Body of pancreas (tissue), 4 donors: ENCODE data around the gene CLDN14. TPM values are rescaled to one million over a fixed set of nuclear protein-coding genes. Genes with fewer than 3 reads are reported as not detected.

ENCODE experiments used
- ATAC-seq: fragments of 150-250 bp; one replicate; pipeline ENCODE4 v1.9.1; 2016
- DNase-seq, 4 donors: peaks; one replicate each; pipeline ENCODE4 v3.0.0-alpha.2; 2019
- H3K27ac ChIP-seq, 4 donors: fragments of 200-600 bp; sonication (generic); 1 replicate in 3 of 4; 2 replicates in 1 of 4; pipeline versions ENCODE4 v1.5.1 to v1.6.1; 2016 to 2019; ENCODE audit warnings: mild to moderate bottlenecking in 1 of 4, mixed read lengths in 1 of 4, moderate library complexity in 1 of 4
- H3K27me3 ChIP-seq, 2 donors: fragments of 200-600 bp; sonication (generic); one replicate each; pipeline ENCODE4 v1.6.0; 2016; ENCODE audit warnings: mild to moderate bottlenecking in 1 of 2
- H3K36me3 ChIP-seq, 2 donors: fragments of 200-600 bp; sonication (generic); replicated peaks in 1 of 2; 2 replicates each; pipeline ENCODE4 v1.5.1; 2016; ENCODE audit warnings: low read depth in 2 of 2; ENCODE audit not compliant: insufficient read depth in 1 of 2
- H3K4me1 ChIP-seq: fragments of 200-600 bp; sonication (generic); one replicate; pipeline ENCODE4 v1.6.0; 2016
- H3K4me3 ChIP-seq, 2 donors: fragments of 200-600 bp; sonication (generic); 1 replicate in 1 of 2; 2 replicates in 1 of 2; pipeline ENCODE4 v1.5.1; 2016 to 2019
- H3K9me3 ChIP-seq, 3 donors: fragments of 200-600 bp; sonication (generic); 1 replicate in 2 of 3; 2 replicates in 1 of 3; pipeline ENCODE4 v1.5.1; 2016
- POLR2A ChIP-seq, 3 donors: fragments of 450-650 bp; IDR thresholded peaks; one replicate each; pipeline ENCODE4 v1.6.1; 2016; ENCODE audit warnings: antibody characterized with exemption in 3 of 3, mild to moderate bottlenecking in 2 of 3
- WGBS, 2 donors: methylation state at CpG; one replicate each; pipeline ENCODE4 v1.1.5; 2017; 5-methylcytosine and 5-hydroxymethylcytosine counted together
- intact Hi-C: fragments of 100-400 bp; cut with DNase I; formaldehyde crosslinking; loops from one replicate; pipeline ENCODE4 v1.15.1; 2023
- total RNA-seq, 2 donors: library from RNA; depleted of rRNA; stranded (reverse); fragments of >200 nt; gene quantifications; one replicate each; pipeline ENCODE4 v1.1.0, GENCODE V29; 2016
- TF ChIP-seq, protein P1 (sequence below), 7 experiments: fragments of 450-650 bp in 4 of 7; fragments of 200-600 bp in 3 of 7; sonication (generic) in 3 of 7; IDR thresholded peaks; one replicate each; pipeline ENCODE4 v1.5.1; 2016 to 2019; ENCODE audit warnings: antibody characterized with exemption in 7 of 7

The CLDN14 gene
- total RNA-seq, 2 donors from 2014 or later = 0.26 TPM; not detected in 1

DNA sequence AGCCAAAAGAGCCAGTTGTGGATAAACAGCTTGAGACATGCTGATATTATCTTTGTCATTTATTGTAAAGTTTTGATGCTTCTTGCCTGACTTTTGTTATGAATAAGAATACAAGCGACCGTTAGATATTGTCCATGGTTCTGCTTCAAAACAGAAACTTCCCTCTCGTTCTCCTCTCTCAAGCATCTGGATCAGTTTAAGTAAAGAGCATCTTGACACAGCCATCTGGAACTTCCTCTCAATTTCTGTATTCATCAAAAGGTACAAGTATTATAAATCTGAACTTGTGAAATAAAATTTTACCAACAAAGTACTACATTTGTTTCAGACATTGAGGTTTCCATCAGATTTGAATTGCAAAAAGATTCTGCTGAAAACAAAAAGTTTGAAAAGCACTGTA is 36.4 kb upstream of the CLDN14 start:
- ATAC-seq = no peak
- Histone ChIP-seq H3K27me3 (no peaks in the 10 kb centered on the region), H3K36me3 (no peaks in the 10 kb centered on the region), H3K9me3 (no peaks in the 10 kb centered on the region), H3K4me1 (no peaks in the 10 kb centered on the region), H3K4me3 (no peak overlapping the region), H3K27ac (no peak overlapping the region)
- DNase-seq = no peak
- 71 to 74% methylated on average over 3 of the region's 3 CpGs for whole genome bisulfite sequencing, 2 donors
- TF ChIP-seq, protein P1, sequence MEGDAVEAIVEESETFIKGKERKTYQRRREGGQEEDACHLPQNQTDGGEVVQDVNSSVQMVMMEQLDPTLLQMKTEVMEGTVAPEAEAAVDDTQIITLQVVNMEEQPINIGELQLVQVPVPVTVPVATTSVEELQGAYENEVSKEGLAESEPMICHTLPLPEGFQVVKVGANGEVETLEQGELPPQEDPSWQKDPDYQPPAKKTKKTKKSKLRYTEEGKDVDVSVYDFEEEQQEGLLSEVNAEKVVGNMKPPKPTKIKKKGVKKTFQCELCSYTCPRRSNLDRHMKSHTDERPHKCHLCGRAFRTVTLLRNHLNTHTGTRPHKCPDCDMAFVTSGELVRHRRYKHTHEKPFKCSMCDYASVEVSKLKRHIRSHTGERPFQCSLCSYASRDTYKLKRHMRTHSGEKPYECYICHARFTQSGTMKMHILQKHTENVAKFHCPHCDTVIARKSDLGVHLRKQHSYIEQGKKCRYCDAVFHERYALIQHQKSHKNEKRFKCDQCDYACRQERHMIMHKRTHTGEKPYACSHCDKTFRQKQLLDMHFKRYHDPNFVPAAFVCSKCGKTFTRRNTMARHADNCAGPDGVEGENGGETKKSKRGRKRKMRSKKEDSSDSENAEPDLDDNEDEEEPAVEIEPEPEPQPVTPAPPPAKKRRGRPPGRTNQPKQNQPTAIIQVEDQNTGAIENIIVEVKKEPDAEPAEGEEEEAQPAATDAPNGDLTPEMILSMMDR (IDR thresholded peaks at IDR 0.05) = no peak
- no peak for TF ChIP-seq POLR2A (IDR thresholded peaks at IDR 0.05)
- intact Hi-C loops = no loop called here

DNA sequence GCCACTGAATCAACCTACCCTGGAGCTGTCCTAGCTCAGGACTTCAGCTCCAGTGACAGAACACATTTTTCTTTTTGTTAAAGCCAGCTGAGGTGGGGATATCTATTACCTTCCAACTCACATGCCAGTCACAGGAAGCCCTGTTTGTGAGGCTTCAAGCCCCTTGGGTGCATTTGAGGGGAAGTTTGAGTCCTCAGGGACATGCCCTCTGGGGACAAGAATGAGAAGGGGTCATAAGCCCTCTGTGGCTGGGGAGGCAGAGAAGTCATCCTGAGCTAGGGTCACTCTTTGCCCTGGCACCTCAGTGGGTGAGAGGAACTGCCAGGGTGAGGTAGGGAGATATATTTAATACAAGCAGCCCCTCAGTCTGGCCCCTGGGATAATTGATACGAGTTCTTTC is 33.5 kb upstream of the CLDN14 start:
- ATAC-seq (no peak), DNase-seq (no peak)
- peaks cover 16% of the 10 kb centered on the region for H3K4me1 ChIP-seq
- no peak overlapping the region for H3K27ac ChIP-seq
- TF ChIP-seq, protein P1 (IDR thresholded peaks at IDR 0.05) = no peak
- TF ChIP-seq POLR2A (IDR thresholded peaks at IDR 0.05) = no peak
- intact Hi-C loops = no loop called here
- no peaks in the 10 kb centered on the region for H3K36me3 ChIP-seq
- no peak overlapping the region for H3K4me3 ChIP-seq
- no peaks in the 10 kb centered on the region for H3K27me3 ChIP-seq
- H3K9me3 ChIP-seq = no peaks in the 10 kb centered on the region
- 55 to 100% methylated on average over 1 of the region's 1 CpG for WGBS, 2 donors

DNA sequence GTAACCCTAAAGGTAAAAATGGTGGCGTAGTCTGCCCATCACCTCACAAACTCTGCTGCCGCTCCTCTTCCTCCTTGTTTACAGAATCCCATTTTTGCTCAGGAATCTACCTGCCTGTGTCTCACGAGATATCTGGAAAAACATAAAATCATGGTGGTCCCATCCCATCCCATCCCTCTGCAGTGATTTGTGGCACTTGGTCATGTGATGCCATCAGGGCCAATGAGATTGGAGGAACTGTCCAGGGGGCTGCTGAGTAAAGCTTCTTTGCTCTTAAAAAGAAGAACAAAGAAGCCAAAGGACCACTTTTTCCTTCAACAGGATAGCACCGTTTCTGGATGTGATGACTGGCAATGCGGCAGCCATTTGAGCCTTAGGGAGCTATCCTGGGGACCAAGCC is 33.0 kb upstream of the CLDN14 start:
- H3K4me3 ChIP-seq = no peak overlapping the region
- H3K4me1 ChIP-seq = peaks cover 16% of the 10 kb centered on the region
- no peak for DNase-seq
- WGBS, 2 donors = 67 to 75% methylated on average over 5 of the region's 5 CpGs
- H3K36me3 ChIP-seq = no peaks in the 10 kb centered on the region
- no peaks in the 10 kb centered on the region for H3K9me3 ChIP-seq
- TF ChIP-seq, protein P1 (IDR thresholded peaks at IDR 0.05) = no peak
- no peak for TF ChIP-seq POLR2A (IDR thresholded peaks at IDR 0.05)
- intact Hi-C loops = no loop called here
- H3K27me3 ChIP-seq = no peaks in the 10 kb centered on the region
- ATAC-seq = no peak
- no peak overlapping the region for H3K27ac ChIP-seq

DNA sequence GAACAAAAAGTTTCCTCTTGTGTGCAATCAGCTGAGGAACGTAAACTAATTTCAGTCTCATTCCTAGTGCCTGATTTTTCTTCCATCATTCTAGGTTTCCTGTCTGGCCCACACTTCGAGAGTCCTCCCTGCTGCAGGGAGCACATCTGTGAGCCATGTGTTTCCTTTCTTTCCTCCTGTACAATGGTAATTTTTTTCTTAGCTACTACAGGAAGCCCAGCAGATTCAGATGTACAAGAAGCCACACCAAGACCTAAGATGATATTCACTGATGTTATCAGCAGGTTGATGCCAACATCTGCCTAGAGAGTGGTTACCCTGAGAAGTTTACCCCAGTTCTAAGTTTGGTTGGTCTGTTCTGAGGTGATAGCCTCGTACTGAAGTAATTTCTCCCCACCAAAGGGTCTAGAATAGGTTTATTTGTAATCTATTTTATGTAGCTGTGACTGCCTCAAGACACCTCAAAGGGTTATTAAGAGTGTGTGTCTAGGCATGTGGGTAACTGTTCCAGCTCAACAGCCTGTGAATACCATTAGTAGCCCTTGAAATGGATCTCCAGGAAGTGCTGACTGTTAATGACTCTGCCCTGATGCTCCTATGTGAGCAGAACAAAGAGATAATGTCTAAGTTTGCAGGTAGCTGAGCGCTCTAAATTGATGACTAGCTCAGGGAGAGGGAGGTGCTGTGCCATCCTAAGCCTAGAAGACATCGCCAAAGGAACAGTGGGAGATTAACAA is 31.7 kb upstream of the CLDN14 start:
- Histone ChIP-seq H3K27ac (no peak overlapping the region), H3K4me1 (peaks cover 16% of the 10 kb centered on the region), H3K4me3 (no peak overlapping the region), H3K36me3 (no peaks in the 10 kb centered on the region), H3K9me3 (no peaks in the 10 kb centered on the region), H3K27me3 (no peaks in the 10 kb centered on the region)
- ATAC-seq = no peak
- 78 to 90% methylated on average over 5 of the region's 5 CpGs for WGBS, 2 donors
- TF ChIP-seq POLR2A (IDR thresholded peaks at IDR 0.05) = no peak
- TF ChIP-seq, protein P1 (IDR thresholded peaks at IDR 0.05) = no peak
- no peak for DNase-seq
- intact Hi-C loops = no loop called here

DNA sequence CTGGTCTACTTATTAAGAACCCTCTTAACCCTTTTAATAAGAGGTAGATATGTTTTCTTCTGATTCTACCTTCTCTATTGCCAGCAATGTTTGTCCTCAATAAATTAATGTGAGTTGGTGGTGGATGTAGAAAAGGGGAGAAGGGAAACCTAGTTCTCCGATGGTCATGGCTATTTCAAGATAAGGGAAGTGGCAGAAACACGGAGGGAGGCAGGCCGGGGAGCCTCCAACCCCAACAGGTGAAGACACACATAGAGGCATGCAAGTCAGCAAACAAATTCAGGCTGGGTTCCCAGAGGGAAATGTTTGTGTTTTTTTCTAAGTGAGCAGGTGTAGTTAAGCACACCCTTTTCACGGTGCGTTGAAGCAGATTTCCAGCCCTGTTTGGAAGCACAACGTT is 31.0 kb upstream of the CLDN14 start:
- ATAC-seq = no peak
- H3K36me3 ChIP-seq = no peaks in the 10 kb centered on the region
- intact Hi-C loops = no loop called here
- H3K27me3 ChIP-seq = no peaks in the 10 kb centered on the region
- WGBS, 2 donors = 54 to 62% methylated on average over 6 of the region's 6 CpGs
- DNase-seq = no peak
- peak overlapping the region in 3 of 4 donors; percentile 61 to 75 (median 70) for H3K27ac ChIP-seq
- H3K9me3 ChIP-seq = no peaks in the 10 kb centered on the region
- H3K4me3 ChIP-seq = no peak overlapping the region
- peaks cover 16% of the 10 kb centered on the region for H3K4me1 ChIP-seq
- TF ChIP-seq, protein P1 (IDR thresholded peaks at IDR 0.05) = no peak
- TF ChIP-seq POLR2A (IDR thresholded peaks at IDR 0.05) = no peak
